GM12875 (cell line): ENCODE measurements around the gene DENND4B.

ENCODE experiments used
- H3K4me3 ChIP-seq: one replicate; pipeline ENCODE4 v1.5.1; 2011; ENCODE audit warnings: low read depth, low read length, control low read depth
- TF ChIP-seq, protein P1 (sequence below): IDR thresholded peaks from 2 replicates; pipeline ENCODE4 v1.5.1; 2011; ENCODE audit warnings: low read depth, mild to moderate bottlenecking, control low read depth, inconsistent platforms, low read length, moderate library complexity, borderline replicate concordance; ENCODE audit not compliant: insufficient read depth

Gene DENND4B

GRCh38 chr1:153946622-153947241, at the start of gene DENND4B:
TSS of gene DENND4B (minus strand) at chr1:153946718. CDS start at chr1:153944374, 2,344 bp downstream.
- peak within 1 kb of the TSS; percentile 92 for H3K4me3 ChIP-seq
- TF ChIP-seq, protein P1, sequence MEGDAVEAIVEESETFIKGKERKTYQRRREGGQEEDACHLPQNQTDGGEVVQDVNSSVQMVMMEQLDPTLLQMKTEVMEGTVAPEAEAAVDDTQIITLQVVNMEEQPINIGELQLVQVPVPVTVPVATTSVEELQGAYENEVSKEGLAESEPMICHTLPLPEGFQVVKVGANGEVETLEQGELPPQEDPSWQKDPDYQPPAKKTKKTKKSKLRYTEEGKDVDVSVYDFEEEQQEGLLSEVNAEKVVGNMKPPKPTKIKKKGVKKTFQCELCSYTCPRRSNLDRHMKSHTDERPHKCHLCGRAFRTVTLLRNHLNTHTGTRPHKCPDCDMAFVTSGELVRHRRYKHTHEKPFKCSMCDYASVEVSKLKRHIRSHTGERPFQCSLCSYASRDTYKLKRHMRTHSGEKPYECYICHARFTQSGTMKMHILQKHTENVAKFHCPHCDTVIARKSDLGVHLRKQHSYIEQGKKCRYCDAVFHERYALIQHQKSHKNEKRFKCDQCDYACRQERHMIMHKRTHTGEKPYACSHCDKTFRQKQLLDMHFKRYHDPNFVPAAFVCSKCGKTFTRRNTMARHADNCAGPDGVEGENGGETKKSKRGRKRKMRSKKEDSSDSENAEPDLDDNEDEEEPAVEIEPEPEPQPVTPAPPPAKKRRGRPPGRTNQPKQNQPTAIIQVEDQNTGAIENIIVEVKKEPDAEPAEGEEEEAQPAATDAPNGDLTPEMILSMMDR, result peak; percentile 97

GRCh38 chr1:153995640-153996039, 49.1 kb upstream of the DENND4B start:
- TF ChIP-seq, protein P1, result no peak
- H3K4me3 ChIP-seq, result no peak overlapping the region

- TF ChIP-seq, protein P1, result no peak
- no peak overlapping the region for H3K4me3 ChIP-seq
Observed at GRCh38 chr1:153995202-153995601, 48.7 kb upstream of the DENND4B start.

GRCh38 chr1:153991806-153992205, 45.3 kb upstream of the DENND4B start:
- peak overlapping the region; percentile 85 for H3K4me3 ChIP-seq
- TF ChIP-seq, protein P1, result no peak

DNA sequence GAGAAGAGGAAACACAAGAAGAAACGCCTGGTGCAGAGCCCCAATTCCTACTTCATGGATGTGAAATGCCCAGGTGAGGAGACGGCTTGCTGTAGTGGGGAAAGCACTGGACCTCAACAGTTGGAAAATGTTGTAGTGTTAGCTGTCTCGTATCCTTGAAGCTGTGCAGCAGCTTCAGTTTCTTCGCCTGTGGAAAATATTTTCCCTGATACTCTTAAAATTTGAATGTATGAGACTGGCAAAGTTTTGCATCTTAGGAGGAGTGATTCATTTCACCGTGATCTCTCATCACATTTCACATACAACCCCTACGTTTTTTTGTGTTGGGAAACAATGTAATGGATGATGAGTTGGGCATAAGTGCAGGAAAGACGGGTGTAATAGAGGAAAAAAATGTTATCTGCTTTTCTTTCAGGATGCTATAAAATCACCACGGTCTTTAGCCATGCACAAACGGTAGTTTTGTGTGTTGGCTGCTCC, 44.7 kb upstream of the DENND4B start:
- H3K4me3 ChIP-seq, result peak overlapping the region; percentile 85
- TF ChIP-seq, protein P1, result no peak

DNA sequence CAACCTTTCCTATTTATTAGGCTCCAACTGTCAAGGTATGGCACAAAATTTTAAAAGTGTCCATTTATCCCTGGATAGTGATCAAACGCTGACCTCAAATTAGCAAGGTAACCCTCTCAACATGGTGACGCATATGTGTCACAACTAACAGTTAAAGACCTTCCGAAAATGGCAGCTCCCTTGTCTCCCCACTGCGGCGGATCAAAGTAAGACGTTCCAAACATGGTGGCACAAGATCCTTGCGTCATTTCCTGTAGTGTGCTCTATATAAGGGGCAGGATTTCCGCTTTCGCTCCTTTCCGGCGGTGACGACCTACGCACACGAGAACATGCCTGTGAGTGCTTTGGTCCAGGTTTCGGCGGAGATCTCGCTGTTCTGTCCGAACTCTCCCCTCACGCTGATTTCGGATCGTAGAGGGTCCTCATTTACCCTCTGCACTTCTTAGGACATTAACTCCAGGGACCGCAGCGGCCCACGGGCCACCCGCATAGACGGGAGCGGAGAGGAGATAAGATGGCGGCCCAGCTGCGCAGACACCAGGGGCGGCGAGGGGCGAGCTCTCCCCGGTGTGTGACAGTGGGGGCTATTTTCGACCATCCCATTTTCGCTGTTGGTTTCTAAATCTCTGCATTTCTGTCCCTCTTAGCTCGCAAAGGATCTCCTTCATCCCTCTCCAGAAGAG, 44.1 kb upstream of the DENND4B start, which contains the start of gene RPS27:
Gene RPS27 (plus strand): TSS at position 295 of the 683 bp plus-strand sequence. CDS start 35 bp downstream, at position 330.
- H3K4me3 ChIP-seq, result peak within 1 kb of the TSS; percentile 85
- TF ChIP-seq, protein P1, result no peak
